Measurements from ENCODE around the gene TPRA1. TPM values are rescaled to one million over a fixed set of nuclear protein-coding genes. Genes with fewer than 3 reads are reported as not detected.

TPRA1 gene
- polyA plus RNA-seq, 1 experiment, result 20.6 TPM

DNA sequence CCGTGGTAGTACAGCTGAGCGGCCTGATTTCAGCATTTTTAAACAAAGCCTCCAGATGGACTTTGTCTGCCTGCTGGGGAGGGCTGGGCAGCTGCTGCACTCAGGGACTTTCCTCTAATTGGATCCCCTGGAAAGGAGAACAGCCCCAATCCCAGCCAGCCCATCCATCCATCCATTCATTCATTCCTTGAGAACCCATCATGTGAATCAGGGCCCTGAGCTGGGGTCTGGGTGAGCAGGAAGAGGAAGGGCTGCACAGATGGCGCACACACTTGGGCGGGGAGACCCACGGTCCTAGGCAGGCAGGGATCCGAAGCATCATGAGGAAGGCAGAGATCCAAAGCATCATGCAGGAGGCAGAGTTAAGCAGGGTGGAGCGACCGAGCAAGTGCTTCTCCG lies 45.7 kb downstream of the TPRA1 start:
- ChIA-PET CTCF (interaction anchor here (0.6 to 3.9 kb wide), 8 partner anchors 17 to 1114 kb away, joined by 3 to 21 read pairs (median 3); no protein-coding TSS in a partner anchor), POLR2A (no interaction called here)
- Histone ChIP-seq H3K4me3 (ENCODE audit: low read depth, low read length) (no peak overlapping the region), H3K27ac (ENCODE audit: low read depth, low read length) (no peak overlapping the region), H3K9me3 (ENCODE audit: control insufficient read depth, insufficient read depth, low read length) (no peaks in the 10 kb centered on the region; the same call in 1 of the 2 replicates), H3K27me3 (ENCODE audit: control insufficient read depth, insufficient read depth, low read length) (peaks cover 32% of the 10 kb centered on the region)
- no peak for DNase-seq (ENCODE audit: low read depth, low spot score)
- TF ChIP-seq, protein P1, sequence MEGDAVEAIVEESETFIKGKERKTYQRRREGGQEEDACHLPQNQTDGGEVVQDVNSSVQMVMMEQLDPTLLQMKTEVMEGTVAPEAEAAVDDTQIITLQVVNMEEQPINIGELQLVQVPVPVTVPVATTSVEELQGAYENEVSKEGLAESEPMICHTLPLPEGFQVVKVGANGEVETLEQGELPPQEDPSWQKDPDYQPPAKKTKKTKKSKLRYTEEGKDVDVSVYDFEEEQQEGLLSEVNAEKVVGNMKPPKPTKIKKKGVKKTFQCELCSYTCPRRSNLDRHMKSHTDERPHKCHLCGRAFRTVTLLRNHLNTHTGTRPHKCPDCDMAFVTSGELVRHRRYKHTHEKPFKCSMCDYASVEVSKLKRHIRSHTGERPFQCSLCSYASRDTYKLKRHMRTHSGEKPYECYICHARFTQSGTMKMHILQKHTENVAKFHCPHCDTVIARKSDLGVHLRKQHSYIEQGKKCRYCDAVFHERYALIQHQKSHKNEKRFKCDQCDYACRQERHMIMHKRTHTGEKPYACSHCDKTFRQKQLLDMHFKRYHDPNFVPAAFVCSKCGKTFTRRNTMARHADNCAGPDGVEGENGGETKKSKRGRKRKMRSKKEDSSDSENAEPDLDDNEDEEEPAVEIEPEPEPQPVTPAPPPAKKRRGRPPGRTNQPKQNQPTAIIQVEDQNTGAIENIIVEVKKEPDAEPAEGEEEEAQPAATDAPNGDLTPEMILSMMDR (IDR thresholded peaks at IDR 0.05; ENCODE audit: low read depth, low read length), result no peak

DNA sequence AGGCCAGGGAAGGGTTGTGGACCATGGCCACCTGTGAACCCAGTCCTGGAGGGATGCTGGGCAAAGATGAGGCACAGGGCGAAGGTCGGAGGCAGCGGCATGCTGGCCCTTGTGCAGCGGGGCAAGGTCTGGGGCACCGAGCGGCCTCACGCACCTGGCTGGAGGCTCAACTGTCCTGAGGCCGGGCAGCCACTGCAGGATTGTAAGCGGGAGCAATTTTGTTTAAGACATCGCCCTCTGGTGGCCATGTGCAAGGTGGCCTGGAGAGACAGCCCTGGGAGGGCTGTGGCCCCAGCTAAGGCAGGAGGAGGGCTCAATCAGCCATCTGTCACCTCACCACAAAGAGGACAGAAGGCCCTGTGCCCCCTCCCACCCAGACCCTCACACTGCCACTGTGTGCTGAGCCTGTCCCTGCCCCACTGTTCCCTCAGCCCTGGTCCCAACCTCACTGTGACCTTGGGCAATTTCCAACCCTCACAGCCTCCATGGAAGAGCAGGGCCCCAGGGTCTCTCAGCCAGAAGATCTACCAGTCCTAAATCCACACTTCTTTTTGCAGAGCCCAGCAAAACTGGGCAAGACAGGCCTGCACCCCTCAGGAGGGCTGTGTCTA lies 46.2 kb downstream of the TPRA1 start:
- CTCF ChIA-PET, result interaction anchor here (0.6 to 3.9 kb wide), 9 partner anchors 31 to 1114 kb away, joined by 3 to 21 read pairs (median 3); no protein-coding TSS in a partner anchor

DNA sequence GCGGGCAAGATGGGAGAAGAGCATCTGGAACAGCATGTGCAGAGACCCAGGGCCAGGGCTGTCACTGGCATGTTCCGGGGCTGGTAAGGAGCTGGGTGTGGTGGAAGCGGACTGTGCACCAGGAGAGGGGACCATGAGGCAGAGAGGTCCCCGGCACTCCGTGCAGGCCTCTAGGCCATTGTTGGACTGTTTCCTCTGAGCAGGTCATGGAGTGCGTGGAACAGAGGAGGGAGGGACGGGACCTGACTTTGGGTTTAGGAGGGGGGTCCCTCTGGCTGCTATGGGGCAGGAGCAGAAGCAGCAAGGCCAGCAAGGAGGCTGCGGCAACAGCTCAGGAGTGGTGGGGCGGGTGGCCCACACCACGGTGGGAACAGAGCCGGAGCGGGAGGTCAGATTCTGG lies 47.1 kb downstream of the TPRA1 start:
- POLR2A ChIA-PET, result no interaction called here
- no peak overlapping the region for H3K27ac ChIP-seq (ENCODE audit: low read depth, low read length)
- no peak overlapping the region for H3K4me3 ChIP-seq (ENCODE audit: low read depth, low read length)
- H3K27me3 ChIP-seq (ENCODE audit: control insufficient read depth, insufficient read depth, low read length), result peaks cover 38% of the 10 kb centered on the region
- TF ChIP-seq, protein P1 (IDR thresholded peaks at IDR 0.05; ENCODE audit: low read depth, low read length), result no peak
- DNase-seq (ENCODE audit: low read depth, low spot score), result no peak
- CTCF ChIA-PET, result interaction anchor here (0.6 to 1.5 kb wide), 4 partner anchors 591 to 882 kb away, joined by 3 to 7 read pairs (median 4); no protein-coding TSS in a partner anchor
- H3K9me3 ChIP-seq (ENCODE audit: control insufficient read depth, insufficient read depth, low read length), result no peaks in the 10 kb centered on the region; the same call in 1 of the 2 replicates

More for the DNA sequence above, 46.2 kb downstream of the TPRA1 start:
- TF ChIP-seq, protein P1 (IDR thresholded peaks at IDR 0.05; ENCODE audit: low read depth, low read length), result peak; percentile 76
- POLR2A ChIA-PET, result no interaction called here
- Histone ChIP-seq H3K27ac (ENCODE audit: low read depth, low read length) (no peak overlapping the region), H3K4me3 (ENCODE audit: low read depth, low read length) (no peak overlapping the region), H3K27me3 (ENCODE audit: control insufficient read depth, insufficient read depth, low read length) (peaks cover 35% of the 10 kb centered on the region), H3K9me3 (ENCODE audit: control insufficient read depth, insufficient read depth, low read length) (no peaks in the 10 kb centered on the region; the same call in 1 of the 2 replicates)
- DNase-seq (ENCODE audit: low read depth, low spot score), result peak; percentile 6

DNA sequence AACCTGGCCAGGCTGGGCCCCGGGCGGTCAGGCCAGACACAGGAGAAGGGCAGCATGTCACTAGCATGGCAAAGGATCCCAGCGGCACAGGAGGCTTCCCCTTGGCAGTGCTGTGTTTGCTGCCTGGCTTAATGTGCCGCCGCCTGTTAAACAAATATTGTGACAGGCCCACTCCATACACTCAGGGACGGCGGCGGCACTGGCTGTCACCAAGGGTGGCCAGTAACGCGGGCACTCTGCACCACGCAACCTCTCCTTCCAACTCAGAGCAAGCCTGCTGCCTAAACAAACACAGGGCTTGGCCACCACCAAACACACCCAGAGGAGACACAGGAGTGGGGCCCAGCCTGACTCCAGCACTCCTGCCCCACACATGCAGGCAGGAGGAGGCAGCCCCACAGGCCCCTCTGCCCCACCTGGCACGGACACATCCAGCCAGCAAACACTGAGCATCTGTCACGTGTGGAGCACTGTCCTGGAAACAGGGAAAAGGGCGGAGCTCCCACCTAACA lies 48.0 kb downstream of the TPRA1 start:
- TF ChIP-seq, protein P1 (IDR thresholded peaks at IDR 0.05; ENCODE audit: low read depth, low read length), result no peak
- Histone ChIP-seq H3K4me3 (ENCODE audit: low read depth, low read length) (no peak overlapping the region), H3K27ac (ENCODE audit: low read depth, low read length) (no peak overlapping the region), H3K9me3 (ENCODE audit: control insufficient read depth, insufficient read depth, low read length) (no peaks in the 10 kb centered on the region; the same call in 1 of the 2 replicates), H3K27me3 (ENCODE audit: control insufficient read depth, insufficient read depth, low read length) (peaks cover 40% of the 10 kb centered on the region)
- ChIA-PET POLR2A (no interaction called here), CTCF (interaction anchor here (0.6 kb wide), 1 partner anchor 10 kb away, joined by 5 read pairs; no protein-coding TSS in a partner anchor)
- no peak for DNase-seq (ENCODE audit: low read depth, low spot score)

DNA sequence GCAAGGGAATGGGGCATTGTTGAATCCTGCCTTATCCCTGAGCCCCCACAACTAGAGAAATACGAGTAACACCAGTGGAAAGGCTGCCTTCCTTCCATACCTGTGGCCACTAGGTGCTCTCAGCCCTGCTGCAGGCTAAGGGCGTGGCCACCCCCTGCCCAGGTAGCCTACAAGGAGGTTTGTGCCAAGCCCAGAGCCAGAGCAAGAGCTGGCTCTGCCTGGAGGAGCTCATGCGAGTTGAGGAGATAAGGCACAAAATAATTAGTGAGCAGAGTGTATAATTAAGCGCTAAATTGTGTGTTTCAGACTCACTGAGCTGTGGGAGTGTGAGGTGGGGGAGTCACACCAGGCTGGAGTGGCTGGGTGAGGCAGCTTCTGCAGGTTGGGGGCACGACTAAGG lies 49.2 kb downstream of the TPRA1 start:
- ChIA-PET POLR2A (no interaction called here), CTCF (interaction anchor here (0.6 kb wide), 1 partner anchor 786 kb away, joined by 5 read pairs; no protein-coding TSS in a partner anchor)
- Histone ChIP-seq H3K27ac (ENCODE audit: low read depth, low read length) (no peak overlapping the region), H3K4me3 (ENCODE audit: low read depth, low read length) (no peak overlapping the region), H3K27me3 (ENCODE audit: control insufficient read depth, insufficient read depth, low read length) (peaks cover 38% of the 10 kb centered on the region), H3K9me3 (ENCODE audit: control insufficient read depth, insufficient read depth, low read length) (no peaks in the 10 kb centered on the region; the same call in 1 of the 2 replicates)
- TF ChIP-seq, protein P1 (IDR thresholded peaks at IDR 0.05; ENCODE audit: low read depth, low read length), result no peak
- DNase-seq (ENCODE audit: low read depth, low spot score), result no peak
